Keratinocyte (primary cell): ENCODE measurements around the gene ITPR1.

Experiments
- EZH2 ChIP-seq: IDR thresholded peaks from one replicate; pipeline ENCODE4 v1.6.1; 2012; ENCODE audit warnings: inconsistent platforms, mild to moderate bottlenecking, low read length, moderate library complexity
- TF ChIP-seq, protein P1 (sequence below), 3 experiments: IDR thresholded peaks in 1 of 3; conservative IDR thresholded peaks in 1 of 3; optimal IDR thresholded peaks in 1 of 3; 2 replicates in 2 of 3; 3 replicates in 1 of 3; pipeline versions ENCODE3 to v1.5.1; 2011; ENCODE audit warnings: low read length in 3 of 3, mild to moderate bottlenecking in 3 of 3, moderate library complexity in 2 of 3, control low read depth in 1 of 3, inconsistent platforms in 1 of 3; ENCODE audit not compliant: insufficient read depth in 2 of 3; ENCODE audit errors: extremely low read depth in 1 of 3

DNA sequence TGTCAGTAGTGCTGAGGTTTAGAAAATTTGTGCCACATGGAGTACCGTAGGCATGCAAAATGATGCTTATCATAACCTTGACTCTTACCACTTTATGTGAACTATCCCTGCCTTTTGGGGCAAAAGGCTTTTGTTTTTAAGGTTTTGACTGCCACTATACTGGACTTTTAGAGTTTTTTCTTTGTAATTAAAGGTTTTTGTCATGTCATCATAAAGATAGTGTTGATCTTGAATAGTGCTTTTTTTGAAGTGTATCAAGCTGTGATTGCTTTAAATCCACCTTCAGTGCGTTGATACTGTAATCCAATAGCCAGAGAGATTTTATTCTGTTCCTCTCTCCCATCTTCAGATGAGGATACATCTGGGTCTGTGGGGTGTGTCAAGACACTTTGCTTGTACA lies 172.9 kb downstream of the ITPR1 start:
- TF ChIP-seq, protein P1, sequence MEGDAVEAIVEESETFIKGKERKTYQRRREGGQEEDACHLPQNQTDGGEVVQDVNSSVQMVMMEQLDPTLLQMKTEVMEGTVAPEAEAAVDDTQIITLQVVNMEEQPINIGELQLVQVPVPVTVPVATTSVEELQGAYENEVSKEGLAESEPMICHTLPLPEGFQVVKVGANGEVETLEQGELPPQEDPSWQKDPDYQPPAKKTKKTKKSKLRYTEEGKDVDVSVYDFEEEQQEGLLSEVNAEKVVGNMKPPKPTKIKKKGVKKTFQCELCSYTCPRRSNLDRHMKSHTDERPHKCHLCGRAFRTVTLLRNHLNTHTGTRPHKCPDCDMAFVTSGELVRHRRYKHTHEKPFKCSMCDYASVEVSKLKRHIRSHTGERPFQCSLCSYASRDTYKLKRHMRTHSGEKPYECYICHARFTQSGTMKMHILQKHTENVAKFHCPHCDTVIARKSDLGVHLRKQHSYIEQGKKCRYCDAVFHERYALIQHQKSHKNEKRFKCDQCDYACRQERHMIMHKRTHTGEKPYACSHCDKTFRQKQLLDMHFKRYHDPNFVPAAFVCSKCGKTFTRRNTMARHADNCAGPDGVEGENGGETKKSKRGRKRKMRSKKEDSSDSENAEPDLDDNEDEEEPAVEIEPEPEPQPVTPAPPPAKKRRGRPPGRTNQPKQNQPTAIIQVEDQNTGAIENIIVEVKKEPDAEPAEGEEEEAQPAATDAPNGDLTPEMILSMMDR (optimal IDR thresholded peaks at IDR 0.05 in 1 of 3, IDR thresholded peaks at IDR 0.05 in 1 of 3, conservative IDR thresholded peaks at IDR 0.05 in 1 of 3; ENCODE audit: extremely low read depth in 1 of 3, insufficient read depth in 2 of 3, low read length in 3 of 3) = no peak
- TF ChIP-seq EZH2 = no peak
